SK-N-SH treated with all-trans-retinoic acid at 6 μM for 48 hours (cell line): ENCODE results near the gene SOAT2.
A peak's percentile ranks its signal among the peaks of the same experiment; 100 is the strongest.

ENCODE experiments used
- ATAC-seq: fragments of 200-7000 bp; cut with Tn5 transposase; 3 replicates; pipeline ENCODE4 v1.9.1; 2020; ENCODE audit warnings: mild to moderate bottlenecking, moderate library complexity
- BACH2 ChIP-seq: fragments of 250-450 bp; sonication (Bioruptor Pico); IDR thresholded peaks from 2 replicates; pipeline ENCODE4 v1.9.0; 2021; ENCODE audit warnings: mild to moderate bottlenecking, borderline replicate concordance
- ESRRG ChIP-seq: fragments of 250-450 bp; sonication (Bioruptor Pico); IDR thresholded peaks from 2 replicates; pipeline ENCODE4 v1.6.1; 2021; ENCODE audit warnings: mild to moderate bottlenecking
- GLIS3 ChIP-seq: fragments of 250-450 bp; sonication (Bioruptor Pico); IDR thresholded peaks from 2 replicates; pipeline ENCODE4 v1.5.0; 2020; ENCODE audit warnings: mild to moderate bottlenecking, moderate library complexity
- ISL1 ChIP-seq: fragments of 250-450 bp; sonication (Bioruptor Pico); IDR thresholded peaks from 2 replicates; pipeline ENCODE4 v2.1.2; 2022; ENCODE audit warnings: mild to moderate bottlenecking, moderate library complexity
- OSR1 ChIP-seq: fragments of 250-450 bp; sonication (Bioruptor Pico); IDR thresholded peaks from 2 replicates; pipeline ENCODE4 v1.8.0; 2022; ENCODE audit warnings: moderate library complexity, mild to moderate bottlenecking, inconsistent platforms
- PPARA ChIP-seq: fragments of 250-450 bp; sonication (Bioruptor Pico); IDR thresholded peaks from 2 replicates; pipeline ENCODE4 v1.5.0; 2020; ENCODE audit warnings: mild to moderate bottlenecking, borderline replicate concordance
- RARB ChIP-seq: fragments of 250-450 bp; sonication (Bioruptor Pico); IDR thresholded peaks from 2 replicates; pipeline ENCODE4 v1.8.0; 2021; ENCODE audit warnings: mild to moderate bottlenecking, moderate library complexity
- SNAI2 ChIP-seq: fragments of 250-450 bp; sonication (Bioruptor Pico); IDR thresholded peaks from 2 replicates; pipeline ENCODE4 v1.5.0; 2020; ENCODE audit warnings: mild to moderate bottlenecking, moderate library complexity
- TCF4 ChIP-seq: fragments of 250-450 bp; sonication (Bioruptor Pico); IDR thresholded peaks from 2 replicates; pipeline ENCODE4 v1.8.0; 2021; ENCODE audit warnings: mild to moderate bottlenecking, moderate library complexity, borderline replicate concordance
- ZNF565 ChIP-seq: fragments of 450-650 bp; formaldehyde crosslinking; conservative IDR thresholded peaks from 2 replicates; pipeline ENCODE4 v1.5.0; 2020; ENCODE audit warnings: low read depth, mild to moderate bottlenecking, moderate library complexity
- ZNF70 ChIP-seq: fragments of 450-650 bp; formaldehyde crosslinking; IDR thresholded peaks from 2 replicates; pipeline ENCODE4 v1.5.0; 2020; ENCODE audit warnings: mild to moderate bottlenecking, moderate library complexity
- ZNF8 ChIP-seq: fragments of 450-650 bp; formaldehyde crosslinking; IDR thresholded peaks from 2 replicates; pipeline ENCODE4 v1.5.0; 2020; ENCODE audit warnings: mild to moderate bottlenecking, moderate library complexity
- TF ChIP-seq, protein P1 (sequence below): fragments of 250-450 bp; sonication (Bioruptor Pico); IDR thresholded peaks from 2 replicates; pipeline ENCODE4 v1.5.1; 2020; ENCODE audit warnings: low read depth, mild to moderate bottlenecking, moderate library complexity
- TF ChIP-seq, protein P2 (sequence below): fragments of 250-450 bp; sonication (Bioruptor Pico); IDR thresholded peaks from 2 replicates; pipeline ENCODE4 v1.8.0; 2021; ENCODE audit warnings: low read depth, mild to moderate bottlenecking, moderate library complexity, borderline replicate concordance
- TF ChIP-seq, protein P3 (sequence below): fragments of 250-450 bp; sonication (Bioruptor Pico); IDR thresholded peaks from 2 replicates; pipeline ENCODE4 v1.8.0; 2020; ENCODE audit warnings: mild to moderate bottlenecking, moderate library complexity, borderline replicate concordance
- TF ChIP-seq, protein P4 (sequence below): fragments of 250-450 bp; sonication (Bioruptor Pico); IDR thresholded peaks from 2 replicates; pipeline ENCODE4 v1.5.1; 2021; ENCODE audit warnings: mild to moderate bottlenecking, moderate library complexity

The SOAT2 gene

DNA sequence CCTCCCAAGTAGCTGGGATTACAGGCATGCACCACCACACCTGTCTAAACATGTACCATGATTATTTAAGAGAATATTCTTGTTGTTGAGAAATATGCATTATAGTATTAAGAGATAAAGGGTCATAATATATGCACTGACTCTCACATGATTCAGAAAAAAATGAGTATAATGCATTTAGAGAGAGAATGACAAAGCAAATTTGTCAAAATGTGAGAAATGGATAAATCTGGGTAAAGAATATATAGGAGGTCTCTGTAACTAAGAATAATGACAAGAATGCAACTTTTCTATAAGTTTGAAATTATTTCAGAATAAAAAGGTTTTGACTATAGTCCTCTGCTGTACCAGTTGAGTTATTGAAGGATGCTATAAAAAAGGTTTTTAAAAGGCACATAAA, 49.1 kb downstream of the SOAT2 start (continued):
- TF ChIP-seq, protein P1, sequence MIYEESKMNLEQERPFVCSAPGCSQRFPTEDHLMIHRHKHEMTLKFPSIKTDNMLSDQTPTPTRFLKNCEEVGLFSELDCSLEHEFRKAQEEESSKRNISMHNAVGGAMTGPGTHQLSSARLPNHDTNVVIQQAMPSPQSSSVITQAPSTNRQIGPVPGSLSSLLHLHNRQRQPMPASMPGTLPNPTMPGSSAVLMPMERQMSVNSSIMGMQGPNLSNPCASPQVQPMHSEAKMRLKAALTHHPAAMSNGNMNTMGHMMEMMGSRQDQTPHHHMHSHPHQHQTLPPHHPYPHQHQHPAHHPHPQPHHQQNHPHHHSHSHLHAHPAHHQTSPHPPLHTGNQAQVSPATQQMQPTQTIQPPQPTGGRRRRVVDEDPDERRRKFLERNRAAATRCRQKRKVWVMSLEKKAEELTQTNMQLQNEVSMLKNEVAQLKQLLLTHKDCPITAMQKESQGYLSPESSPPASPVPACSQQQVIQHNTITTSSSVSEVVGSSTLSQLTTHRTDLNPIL (CRISPR knock-in tag) = no peak
- no peak for TF ChIP-seq BACH2 (CRISPR knock-in tag)
- no peak for TF ChIP-seq TCF4 (CRISPR knock-in tag)
- TF ChIP-seq RARB = no peak

DNA sequence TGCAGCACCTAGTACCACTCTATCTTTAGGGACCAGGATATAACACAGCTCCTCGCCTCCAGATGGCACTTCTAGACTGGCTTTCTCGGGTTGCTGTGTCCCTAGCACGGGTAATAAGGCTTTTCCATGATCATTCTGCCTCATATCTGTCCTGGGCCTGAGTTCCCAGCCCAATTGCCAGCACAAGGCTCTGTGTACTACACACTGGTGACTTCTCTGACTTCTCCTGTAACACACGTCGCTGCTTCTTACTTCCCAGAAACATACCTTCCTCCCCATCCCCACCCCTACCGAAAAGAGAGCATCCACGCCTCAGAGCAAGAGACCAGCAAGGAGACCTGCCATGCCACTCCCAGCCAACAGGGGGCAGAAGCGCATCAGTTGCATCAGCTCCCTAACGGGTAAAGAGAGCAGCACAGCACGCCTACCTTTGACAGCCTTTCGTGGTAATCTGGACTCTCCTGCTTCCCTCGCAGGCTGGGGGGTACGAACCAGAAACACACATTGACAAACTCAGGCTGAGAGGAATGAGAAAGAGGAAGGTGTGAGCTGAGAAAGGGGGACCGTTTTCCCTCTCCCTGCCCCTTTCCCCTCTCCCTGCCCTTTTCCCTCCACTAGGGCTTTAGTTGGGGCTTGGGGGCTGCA, 56.0 kb downstream of the SOAT2 start:
- ATAC-seq = peak; percentile 98
- TF ChIP-seq SNAI2 (CRISPR knock-in tag) (no peak), ZNF70 (CRISPR knock-in tag) (no peak)
- TF ChIP-seq, protein P2, sequence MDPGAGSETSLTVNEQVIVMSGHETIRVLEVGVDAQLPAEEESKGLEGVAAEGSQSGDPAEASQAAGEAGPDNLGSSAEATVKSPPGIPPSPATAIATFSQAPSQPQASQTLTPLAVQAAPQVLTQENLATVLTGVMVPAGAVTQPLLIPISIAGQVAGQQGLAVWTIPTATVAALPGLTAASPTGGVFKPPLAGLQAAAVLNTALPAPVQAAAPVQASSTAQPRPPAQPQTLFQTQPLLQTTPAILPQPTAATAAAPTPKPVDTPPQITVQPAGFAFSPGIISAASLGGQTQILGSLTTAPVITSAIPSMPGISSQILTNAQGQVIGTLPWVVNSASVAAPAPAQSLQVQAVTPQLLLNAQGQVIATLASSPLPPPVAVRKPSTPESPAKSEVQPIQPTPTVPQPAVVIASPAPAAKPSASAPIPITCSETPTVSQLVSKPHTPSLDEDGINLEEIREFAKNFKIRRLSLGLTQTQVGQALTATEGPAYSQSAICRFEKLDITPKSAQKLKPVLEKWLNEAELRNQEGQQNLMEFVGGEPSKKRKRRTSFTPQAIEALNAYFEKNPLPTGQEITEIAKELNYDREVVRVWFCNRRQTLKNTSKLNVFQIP (CRISPR knock-in tag) = no peak
- TF ChIP-seq, protein P3, sequence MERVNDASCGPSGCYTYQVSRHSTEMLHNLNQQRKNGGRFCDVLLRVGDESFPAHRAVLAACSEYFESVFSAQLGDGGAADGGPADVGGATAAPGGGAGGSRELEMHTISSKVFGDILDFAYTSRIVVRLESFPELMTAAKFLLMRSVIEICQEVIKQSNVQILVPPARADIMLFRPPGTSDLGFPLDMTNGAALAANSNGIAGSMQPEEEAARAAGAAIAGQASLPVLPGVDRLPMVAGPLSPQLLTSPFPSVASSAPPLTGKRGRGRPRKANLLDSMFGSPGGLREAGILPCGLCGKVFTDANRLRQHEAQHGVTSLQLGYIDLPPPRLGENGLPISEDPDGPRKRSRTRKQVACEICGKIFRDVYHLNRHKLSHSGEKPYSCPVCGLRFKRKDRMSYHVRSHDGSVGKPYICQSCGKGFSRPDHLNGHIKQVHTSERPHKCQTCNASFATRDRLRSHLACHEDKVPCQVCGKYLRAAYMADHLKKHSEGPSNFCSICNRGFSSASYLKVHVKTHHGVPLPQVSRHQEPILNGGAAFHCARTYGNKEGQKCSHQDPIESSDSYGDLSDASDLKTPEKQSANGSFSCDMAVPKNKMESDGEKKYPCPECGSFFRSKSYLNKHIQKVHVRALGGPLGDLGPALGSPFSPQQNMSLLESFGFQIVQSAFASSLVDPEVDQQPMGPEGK (CRISPR knock-in tag) = no peak

DNA sequence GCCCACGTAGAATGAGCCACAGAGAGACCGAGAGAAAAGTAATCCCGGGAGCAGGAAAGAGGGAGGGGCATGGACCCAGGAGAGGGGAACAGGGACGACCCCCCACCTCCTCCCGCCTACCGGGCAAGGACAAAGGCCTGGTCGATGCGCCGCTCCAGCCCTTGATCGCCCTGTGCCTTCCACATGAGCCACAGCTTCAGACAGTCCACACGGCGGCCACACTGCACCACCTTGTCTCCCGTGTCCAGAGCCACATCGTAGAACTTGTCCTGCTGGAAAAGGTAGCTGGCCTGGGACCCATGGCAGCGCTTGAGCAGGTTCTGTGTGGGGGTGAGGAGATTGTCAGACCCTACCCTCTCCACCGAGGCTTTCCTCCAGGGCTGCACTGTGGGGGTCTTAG, 56.7 kb downstream of the SOAT2 start:
- peak; percentile 11; the same call in 1 of the 3 replicates for ATAC-seq

More for the DNA sequence above, 56.7 kb downstream of the SOAT2 start:
- TF ChIP-seq ZNF8 (CRISPR knock-in tag) (no peak), ZNF70 (CRISPR knock-in tag) (no peak), OSR1 (no peak), ZNF565 (no peak), ISL1 (CRISPR knock-in tag) (no peak), BACH2 (CRISPR knock-in tag) (no peak), PPARA (CRISPR knock-in tag) (no peak), ESRRG (no peak), GLIS3 (CRISPR knock-in tag) (no peak), TCF4 (CRISPR knock-in tag) (no peak), RARB (no peak)
- TF ChIP-seq, protein P1 (CRISPR knock-in tag) = no peak
- TF ChIP-seq, protein P4, sequence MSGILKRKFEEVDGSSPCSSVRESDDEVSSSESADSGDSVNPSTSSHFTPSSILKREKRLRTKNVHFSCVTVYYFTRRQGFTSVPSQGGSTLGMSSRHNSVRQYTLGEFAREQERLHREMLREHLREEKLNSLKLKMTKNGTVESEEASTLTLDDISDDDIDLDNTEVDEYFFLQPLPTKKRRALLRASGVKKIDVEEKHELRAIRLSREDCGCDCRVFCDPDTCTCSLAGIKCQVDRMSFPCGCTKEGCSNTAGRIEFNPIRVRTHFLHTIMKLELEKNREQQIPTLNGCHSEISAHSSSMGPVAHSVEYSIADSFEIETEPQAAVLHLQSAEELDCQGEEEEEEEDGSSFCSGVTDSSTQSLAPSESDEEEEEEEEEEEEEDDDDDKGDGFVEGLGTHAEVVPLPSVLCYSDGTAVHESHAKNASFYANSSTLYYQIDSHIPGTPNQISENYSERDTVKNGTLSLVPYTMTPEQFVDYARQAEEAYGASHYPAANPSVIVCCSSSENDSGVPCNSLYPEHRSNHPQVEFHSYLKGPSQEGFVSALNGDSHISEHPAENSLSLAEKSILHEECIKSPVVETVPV (CRISPR knock-in tag) = no peak
- TF ChIP-seq, protein P2 (CRISPR knock-in tag) = no peak
- TF ChIP-seq, protein P3 (CRISPR knock-in tag) = no peak
